ENCODE measurements around the gene NPLOC4.
A peak's percentile ranks its signal among the peaks of the same experiment; 100 is the strongest.

NPLOC4 gene

DNA sequence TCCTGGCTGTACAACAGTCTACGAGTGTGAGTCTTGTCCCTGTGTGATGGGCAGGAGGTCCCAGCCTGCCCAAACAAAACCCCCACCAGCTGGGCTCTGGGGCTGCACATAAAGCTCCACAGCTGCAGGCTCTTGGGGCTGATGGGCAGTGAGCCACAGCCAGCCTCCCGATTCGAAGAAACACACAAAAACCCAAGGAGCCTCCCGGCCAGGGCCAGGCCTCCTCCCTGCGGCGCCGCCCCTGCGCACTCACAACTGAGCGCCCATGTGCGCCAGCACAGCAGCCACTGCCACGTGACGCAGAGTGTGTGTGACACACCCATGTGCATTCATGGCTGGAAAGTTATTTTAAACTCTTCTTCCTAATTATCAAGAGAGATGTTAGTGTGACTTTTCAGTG, 54.2 kb downstream of the NPLOC4 start:
- no peak for FAIRE-seq

DNA sequence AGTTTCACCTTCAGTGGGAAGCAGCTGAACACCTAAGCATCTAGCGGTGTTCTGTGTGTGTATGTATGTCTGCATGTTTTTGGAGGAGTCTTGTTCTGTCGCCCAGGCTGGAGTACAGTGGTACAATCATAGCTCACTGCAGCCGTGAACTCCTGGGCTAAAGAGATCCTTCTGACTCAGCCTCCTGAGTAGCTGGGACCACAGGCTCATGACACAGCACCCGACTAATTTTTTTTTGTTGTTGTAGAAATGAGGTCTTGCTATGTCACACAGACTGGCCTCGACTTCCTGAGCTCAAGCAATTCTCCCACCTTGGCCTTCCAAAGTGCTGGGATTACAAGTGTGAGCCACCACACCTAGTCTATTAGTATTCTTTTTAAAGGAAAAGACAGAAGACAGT, 54.6 kb downstream of the NPLOC4 start:
- no peak for FAIRE-seq

DNA sequence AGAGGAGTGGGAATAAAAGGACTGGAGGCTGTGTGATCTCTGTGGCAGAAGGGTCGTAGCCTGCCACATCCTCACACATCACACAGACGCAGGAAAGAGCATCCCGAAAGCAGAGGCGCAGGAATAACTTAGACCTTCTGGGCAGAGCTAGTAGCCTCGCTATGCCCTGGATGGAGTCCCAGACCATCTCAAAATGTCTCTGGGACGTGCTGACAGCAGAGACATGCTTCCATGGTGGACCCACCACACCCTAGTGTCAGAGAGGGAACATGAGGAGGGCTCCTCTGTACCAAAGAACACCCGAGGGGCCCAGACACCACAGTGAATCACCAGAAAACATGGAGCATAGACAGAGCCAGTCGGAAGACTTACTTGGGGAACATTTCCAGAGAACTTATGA, 55.2 kb downstream of the NPLOC4 start:
- FAIRE-seq, result no peak

DNA sequence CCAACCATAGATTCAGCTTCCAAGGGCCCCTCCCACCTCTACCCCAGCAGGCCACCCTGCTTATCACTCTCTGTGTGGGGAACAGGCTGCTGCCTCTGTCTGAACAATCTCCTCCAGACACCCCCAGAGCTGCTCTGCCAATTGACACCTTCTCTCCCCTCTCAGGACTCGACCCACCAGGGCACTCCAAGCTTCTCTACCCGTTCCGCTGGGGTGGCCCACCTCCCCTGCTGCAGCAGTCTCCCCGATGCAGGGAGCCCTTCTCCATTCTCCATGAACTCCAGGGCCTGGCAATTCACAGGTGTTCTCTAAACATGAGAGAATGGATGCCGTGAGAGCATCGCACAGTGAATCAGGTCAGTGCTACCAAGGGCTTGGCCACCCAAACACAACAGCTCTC, 56.4 kb downstream of the NPLOC4 start:
- no peak for FAIRE-seq

DNA sequence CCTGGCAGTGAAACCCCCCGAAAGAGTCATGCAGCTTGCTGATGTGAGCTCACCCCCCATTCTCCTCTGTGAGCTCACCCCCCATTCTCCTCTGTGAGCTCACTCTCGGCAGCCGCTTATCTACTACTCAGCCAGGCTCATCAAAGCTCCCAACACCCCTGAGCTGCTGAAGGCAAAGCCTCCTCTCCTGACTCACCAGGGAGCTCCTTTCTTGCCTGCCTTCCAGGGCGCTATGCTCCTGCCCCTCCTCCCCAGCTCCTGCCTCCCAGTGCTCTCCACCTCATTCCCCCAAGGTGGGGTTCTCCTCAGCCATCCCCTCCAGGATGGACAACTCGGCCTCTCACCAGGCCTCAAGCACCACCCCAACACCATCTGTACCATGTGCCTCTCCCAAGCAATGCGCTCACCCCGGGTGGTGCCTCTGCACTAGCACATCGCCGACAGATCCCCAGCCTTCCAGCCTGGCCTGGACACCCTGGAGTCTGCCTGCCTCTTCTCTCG, 57.0 kb downstream of the NPLOC4 start:
- no peak for FAIRE-seq

DNA sequence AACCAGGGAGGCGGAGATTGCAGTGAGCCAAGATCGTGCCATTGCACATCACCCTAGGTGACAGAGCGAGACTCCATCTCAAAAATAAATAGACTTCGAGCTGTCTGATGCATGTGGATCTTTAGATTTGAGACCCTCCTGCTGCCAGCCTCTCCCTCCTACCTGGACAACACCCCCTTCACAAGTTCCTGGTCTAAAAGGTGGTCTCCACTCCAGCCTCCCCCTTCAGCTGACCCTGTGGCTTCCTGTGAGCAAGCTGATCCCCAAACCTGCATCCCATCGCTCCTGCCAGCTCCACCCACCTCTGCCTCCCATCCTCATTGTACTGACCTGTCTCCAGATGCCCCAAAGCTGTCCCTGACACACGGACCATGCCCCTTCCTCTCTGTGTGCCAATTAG, 57.6 kb downstream of the NPLOC4 start:
- no peak for FAIRE-seq

DNA sequence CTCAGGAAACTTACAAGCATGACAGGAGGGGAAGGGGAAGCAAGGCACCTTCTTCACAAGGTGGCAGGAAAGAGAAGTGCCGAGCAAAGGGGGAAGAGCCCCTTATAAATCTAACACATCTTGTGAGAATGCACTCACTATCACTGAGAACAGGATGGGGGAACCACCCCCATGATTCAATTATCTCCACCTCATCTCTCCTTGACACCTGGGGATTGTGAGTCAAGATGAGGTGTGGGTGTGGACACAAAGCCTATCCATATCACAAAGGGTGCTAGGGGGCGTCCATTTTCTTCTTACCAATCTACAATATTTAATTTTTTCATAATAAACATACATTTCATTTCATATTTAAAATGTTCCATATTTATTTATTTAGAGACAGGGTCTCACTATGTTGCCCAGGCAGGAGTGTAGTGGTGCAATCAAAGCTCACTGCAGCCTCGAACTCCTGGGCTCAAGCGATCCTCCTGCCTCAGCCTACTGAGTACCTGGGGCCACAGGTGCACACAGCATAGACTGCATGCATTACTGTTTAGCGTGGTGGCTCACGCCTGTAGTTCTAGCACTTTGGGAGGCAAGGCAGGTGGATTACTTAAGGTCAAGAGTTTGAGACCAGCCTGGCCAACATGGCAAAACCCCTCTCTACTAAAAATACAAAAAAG, 58.2 kb downstream of the NPLOC4 start:
- FAIRE-seq, result no peak

DNA sequence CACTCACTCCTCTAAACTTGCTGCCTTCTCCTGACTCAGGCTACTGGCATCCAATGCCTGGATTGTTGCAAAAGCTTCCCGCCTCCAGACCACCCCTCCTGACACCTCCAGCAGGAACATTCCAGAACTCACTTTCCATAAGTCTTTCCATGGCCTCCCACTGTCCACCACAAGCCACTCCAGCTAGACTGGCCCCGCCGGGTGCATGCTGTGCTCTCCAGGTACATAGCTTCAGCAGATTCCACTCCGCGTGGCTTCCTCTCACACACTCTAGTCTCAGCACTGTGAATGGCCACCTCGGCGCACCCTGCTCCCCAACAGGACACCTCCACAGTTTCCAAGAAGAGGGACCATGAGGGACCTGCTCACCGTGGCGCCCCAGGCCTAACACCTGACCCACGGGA, 58.9 kb downstream of the NPLOC4 start:
- no peak for FAIRE-seq

DNA sequence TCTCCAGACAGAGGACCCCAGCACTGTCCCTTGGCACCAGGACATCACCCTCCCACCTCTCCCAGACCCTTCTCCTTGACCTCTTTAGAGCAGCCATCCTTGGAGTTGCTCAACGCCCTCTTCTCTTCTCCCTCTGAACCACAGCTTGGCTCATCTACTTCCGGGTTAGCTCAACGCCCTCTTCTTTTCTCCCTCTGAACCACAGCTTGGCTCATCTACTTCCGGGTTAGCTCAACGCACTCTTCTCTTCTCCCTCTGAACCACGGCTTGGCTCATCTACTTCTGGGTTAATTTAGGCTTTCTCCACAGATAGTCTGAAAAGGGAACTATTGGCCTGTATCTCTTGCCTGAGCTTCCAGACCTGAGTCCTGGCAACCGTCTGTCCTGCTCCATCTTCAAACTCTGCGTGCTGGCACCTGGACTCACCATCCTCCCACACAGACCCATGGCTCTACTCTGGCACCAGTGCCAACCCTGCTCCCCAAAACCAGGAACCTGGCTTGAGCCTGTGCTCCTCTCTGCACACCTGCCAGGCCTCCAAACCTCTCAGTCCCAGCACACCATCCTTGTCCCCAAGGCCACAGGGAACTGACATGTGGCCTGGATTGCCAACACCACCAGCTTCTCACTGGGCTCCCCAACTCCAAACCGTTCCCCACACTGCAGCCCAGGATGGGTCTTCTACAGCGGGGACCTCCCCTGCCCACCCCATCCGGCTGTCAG, 59.5 kb downstream of the NPLOC4 start:
- no peak for FAIRE-seq

DNA sequence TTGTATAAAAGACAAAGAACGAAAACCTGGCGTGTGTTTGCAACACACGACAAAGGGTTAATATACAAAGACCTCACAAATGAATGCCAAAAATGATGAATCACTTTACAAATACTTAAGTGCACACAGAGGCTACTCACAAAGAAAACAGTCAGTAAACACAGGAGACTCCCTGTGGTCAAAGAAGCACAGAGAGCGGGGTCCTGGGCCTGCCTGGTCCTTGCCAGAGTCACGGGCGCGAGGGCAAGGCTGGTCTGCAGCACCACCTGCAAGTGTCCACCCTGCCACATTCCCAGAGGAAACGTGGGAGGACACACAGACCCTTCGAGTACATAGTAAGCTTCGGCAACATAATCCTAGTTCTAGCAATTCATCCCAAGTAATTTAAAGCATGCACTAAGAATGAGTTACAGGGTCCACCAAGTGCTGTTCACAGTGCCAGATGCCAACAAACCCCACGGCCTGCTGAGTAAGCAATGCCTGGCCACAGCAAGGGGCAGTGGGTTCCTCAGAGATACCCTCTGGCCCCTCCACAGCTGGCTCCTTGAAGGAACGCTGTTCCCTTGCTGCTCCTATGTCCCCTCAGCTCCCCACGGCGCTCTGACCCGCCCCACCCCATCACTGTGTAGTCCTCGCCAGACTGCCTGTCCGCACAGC, 60.2 kb downstream of the NPLOC4 start:
- FAIRE-seq, result peak; percentile 92

DNA sequence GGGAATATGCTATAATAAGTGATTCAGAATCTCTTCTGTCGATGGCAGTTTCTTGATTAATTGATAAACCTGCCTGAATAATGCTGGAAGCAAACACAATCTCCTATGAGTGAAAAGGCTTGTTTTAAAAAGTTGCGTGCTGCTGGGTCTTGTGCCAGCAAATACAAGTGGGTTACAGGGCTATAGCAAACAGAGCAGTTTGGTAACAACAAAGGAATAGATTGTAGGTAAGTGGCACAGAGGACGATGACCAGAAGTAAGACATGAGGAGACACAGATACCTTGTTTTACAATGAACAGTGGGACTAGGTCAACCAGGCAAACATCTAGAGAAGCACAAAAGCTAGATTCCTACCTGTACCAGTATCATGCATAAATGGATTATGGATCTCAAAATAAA, 61.1 kb downstream of the NPLOC4 start:
- no peak for FAIRE-seq

DNA sequence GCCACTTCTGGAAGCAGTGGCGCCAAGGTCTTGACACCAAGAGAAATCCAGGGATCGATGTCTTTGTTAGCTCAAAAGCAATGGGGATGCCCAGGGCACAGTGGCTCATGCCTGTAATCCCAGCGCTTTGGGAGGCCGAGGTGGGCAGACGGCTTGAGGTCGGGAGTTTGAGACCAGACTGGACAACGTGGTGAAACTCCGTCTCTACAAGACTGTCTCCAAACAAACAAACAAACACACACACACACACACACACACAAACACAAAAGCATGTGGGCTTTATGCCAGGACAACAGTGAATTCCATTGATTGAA, 62.3 kb downstream of the NPLOC4 start:
- no peak for FAIRE-seq

DNA sequence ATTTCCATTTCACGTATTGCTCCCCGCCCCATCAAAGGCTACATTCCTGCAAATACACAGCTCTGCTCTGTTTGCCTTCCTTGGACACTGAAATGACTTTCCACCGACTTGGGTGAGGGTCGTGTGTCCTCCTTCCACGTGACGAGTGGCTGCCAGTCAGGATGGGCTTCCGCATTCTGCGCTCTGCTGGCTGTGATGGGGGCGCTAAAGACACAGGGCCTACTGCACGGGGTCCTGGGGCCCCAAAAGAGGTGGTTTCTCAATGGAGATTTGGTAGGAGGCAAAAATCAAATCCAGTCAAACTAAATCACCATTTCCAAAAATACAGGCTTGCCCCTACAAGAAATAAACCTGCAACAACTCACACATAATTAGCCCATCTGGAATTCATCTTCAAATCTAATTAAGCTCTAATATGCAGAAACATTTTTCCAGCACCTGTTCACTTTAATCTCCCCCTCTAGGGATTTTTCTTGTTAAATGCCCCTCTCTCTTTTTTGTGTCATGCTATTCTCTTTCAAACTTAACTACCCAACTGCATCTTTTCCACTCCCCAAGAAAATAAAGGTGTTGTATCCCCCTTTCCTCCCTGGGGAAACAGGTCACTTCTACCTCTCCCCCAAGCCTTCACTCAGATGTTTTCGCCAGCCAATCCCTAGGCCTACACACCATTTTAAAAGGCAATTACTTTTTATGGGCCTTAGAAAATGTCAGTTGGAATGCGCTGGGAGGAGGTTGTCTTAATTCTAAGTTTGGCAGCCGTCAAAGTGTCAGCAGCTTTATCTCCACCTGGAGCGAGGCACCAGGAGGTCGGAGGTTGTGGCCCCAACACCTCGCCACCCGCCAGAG, 62.9 kb downstream of the NPLOC4 start:
- peak; percentile 63 for FAIRE-seq

DNA sequence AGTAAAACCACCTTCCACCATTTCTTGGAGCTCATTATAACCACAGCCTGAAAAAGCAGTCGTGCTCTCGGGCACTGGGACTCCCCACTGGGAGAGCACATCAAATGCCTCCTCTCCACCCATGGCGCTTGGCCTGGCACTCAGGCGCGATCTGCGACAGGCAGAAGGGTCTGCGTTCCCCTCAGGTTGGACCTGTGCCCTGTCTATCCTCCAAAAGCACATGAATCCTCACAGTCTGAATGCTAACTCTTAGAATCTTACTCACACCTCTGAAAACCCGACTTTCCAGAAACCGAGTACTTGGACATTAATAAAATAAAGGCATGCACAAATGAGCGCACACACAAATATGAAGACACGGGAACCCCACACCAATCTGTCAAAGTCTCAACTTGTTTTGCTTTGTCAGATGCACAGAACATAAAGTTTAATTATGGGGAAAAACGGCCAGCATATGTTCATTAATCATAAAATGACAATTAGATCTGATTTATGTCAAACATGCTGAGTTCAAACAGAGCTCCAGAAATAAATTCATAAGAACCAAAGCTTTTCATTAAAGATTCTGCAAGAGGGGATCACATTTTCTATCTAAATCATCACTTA, 64.2 kb downstream of the NPLOC4 start:
- no peak for FAIRE-seq

DNA sequence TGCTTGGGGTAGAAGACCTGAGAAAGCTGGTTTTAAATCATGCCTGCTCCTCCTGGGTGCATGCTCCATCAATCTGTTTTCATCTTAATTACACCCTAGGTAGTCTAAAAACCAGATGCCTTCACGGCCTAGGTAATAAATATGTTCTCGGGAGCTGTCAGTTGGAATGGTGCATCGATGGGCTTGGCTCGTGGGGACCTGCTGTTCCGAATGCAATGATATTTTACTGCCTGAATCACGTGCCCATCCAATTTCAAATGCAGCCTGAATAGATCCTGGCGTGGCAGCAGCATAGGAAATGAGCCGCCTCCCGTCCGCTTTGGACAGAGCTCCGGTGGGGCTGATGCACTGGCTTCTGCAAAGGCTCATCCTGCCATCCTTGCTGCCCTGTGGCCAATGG, 65.9 kb downstream of the NPLOC4 start:
- FAIRE-seq, result no peak

DNA sequence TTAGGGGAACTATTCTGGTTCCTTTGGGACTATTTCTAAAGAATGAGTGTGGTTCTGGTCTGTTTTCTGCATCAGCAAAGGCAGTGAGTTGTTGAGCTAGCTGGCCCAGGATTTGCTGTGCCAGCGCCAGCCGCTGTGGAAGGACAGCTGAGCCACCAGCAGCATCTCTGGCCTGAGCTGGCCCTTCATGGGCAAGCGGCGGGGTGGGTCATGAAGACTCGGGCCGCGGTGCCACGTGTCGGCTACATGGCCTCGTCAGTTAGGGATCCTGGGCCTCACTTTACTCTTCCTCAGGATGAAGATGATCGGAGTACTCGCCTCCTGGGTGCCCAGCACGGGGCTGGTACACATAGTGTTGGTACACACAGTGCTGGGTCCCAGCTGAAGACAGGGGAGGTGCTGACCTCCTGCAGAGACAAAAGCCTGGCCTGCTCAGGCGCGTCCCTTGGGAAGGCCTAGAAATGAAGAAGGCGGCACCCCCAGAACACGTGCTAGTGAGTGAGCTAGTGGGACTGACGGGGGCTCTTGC, 66.9 kb downstream of the NPLOC4 start:
- FAIRE-seq, result no peak

DNA sequence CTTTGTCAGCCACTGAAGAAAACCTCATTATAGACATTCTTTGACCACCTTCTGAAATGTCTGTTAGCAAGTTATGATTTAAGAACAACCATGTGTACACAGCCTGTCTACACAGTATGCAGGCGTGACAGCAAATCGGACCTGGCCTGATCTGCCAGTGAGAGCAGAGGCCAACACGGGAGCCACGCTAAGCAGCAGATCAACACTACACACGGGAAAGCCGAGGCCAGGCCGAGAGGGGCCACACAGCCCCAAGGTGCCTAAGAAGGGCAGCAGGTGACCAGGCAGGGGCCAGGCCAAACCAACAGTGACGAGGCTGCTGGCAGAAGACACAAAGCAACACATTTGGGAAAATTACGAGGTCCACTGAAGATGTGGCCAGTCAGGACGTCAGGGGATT, 68.5 kb downstream of the NPLOC4 start:
- no peak for FAIRE-seq

DNA sequence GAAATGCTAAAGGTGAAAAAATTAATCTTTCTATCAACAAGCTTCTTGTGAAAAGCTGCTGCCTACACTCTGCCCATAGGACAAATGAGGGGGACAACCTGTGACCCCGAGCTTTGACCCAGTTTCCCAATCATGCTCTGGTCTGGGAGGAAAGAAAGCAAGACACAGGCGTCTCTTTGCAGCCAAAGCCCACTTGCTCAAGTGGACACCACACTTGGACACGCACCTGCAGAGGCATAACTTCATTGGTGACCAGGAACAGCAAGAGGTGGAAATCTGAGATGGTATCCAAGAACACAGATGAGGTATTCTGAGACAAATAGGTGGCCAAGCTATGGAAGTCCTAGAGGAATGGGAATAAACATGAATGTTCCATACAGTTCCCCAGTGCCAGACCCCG, 69.7 kb downstream of the NPLOC4 start:
- no peak for FAIRE-seq

DNA sequence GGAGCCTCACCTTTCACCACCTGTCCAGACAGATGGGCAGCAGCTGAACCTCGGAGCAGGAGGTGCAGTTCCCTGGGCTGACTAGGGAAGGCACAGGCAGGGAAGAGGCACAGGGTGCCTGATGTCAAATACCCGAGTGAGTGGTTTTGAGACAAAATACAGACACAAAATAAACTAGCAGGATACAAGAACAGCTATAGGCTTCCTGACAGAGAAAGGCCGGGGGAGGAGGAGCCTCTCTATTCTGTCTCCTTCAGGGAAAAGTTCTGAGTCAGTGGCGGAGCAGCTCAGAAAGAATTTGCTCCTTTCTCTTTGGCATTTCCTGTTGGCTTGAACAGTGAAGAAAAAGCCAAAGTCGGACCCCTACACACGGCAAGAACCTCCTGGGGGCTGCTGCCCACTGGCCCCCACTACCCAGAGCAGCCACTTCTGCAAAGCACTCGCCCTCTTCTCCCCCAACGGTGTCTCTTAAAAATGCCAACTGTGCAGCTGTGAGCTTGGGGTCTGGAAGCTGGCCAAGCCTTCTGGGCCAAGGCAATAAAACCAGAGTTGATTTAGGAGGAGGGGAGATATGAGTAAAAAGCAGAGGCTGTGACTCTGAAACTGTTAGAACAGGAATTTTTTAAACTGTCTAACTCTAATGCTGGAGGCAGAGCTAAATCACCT, 70.3 kb downstream of the NPLOC4 start:
- FAIRE-seq, result peak; percentile 64

DNA sequence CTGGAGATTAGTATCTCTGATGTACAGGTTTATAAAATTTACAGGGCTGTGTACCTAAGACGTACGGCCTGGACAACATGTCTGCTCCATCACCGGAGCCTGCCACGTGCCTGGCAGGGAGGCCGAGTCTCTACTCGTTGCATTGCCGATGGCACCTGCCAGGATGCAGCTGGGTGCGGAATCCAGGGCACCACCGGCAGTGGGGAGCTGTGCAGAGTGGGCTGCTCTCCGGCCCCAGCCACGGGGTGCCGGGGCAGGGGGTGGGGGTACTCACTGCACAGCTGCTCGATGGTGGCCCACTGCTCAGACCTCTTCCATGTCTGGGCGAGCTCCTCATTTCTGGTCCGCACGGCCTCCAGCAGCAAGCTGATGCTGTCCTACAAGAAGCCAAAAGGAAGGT, 71.7 kb downstream of the NPLOC4 start:
- no peak for FAIRE-seq

DNA sequence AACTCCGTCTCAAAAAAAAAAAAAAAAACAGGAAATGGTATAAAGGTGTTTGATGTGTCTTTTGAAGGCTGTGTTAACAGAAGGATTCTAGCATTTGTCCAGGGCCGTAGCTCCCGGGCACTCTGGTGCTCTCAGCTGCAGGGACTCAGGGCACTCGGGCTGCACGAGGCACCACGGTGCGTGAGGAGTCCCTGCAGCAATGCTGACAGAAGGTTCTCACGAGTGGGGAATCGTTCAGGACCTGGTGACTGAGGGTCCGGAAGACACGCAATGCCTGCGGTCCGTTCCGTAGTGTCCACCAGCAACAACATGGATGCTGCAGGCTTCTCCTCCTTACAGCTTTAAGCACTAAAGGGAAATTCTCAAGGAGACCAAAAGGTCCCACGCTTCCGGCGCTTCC, 72.1 kb downstream of the NPLOC4 start:
- no peak for FAIRE-seq

Measured in G401.6 (cell line).